Stomach smooth muscle (tissue), 2 donors: ENCODE data around the gene HERPUD2.

Source experiments
- H3K27ac ChIP-seq: one replicate; pipeline ENCODE4 v1.7.0; 2013; ENCODE audit warnings: mild to moderate bottlenecking, low read length, inconsistent platforms
- H3K27me3 ChIP-seq, 2 donors: one replicate each; pipeline ENCODE4 v1.7.0; 2013; ENCODE audit warnings: low read length in 2 of 2; ENCODE audit not compliant: insufficient read depth in 2 of 2, control insufficient read depth in 1 of 2
- H3K36me3 ChIP-seq, 2 donors: one replicate each; pipeline ENCODE4 v1.7.0; 2013; ENCODE audit warnings: low read length in 2 of 2; ENCODE audit not compliant: control insufficient read depth in 2 of 2, insufficient read depth in 2 of 2
- H3K4me1 ChIP-seq: one replicate; pipeline ENCODE4 v1.7.0; 2013; ENCODE audit warnings: low read length; ENCODE audit not compliant: control insufficient read depth, insufficient read depth
- H3K4me3 ChIP-seq, 2 donors: one replicate each; pipeline ENCODE4 v1.7.0; 2013; ENCODE audit warnings: low read length in 2 of 2
- H3K9ac ChIP-seq, 2 donors: one replicate each; pipeline ENCODE4 v1.7.0; 2013; ENCODE audit warnings: low read length in 2 of 2, mild to moderate bottlenecking in 1 of 2
- H3K9me3 ChIP-seq, 2 donors: one replicate each; pipeline ENCODE4 v1.7.0; 2013; ENCODE audit warnings: low read length in 2 of 2; ENCODE audit not compliant: control insufficient read depth in 2 of 2
- donor health status: healthy.
- donor health status: Pancreatic carcinoma.

HERPUD2 gene

DNA sequence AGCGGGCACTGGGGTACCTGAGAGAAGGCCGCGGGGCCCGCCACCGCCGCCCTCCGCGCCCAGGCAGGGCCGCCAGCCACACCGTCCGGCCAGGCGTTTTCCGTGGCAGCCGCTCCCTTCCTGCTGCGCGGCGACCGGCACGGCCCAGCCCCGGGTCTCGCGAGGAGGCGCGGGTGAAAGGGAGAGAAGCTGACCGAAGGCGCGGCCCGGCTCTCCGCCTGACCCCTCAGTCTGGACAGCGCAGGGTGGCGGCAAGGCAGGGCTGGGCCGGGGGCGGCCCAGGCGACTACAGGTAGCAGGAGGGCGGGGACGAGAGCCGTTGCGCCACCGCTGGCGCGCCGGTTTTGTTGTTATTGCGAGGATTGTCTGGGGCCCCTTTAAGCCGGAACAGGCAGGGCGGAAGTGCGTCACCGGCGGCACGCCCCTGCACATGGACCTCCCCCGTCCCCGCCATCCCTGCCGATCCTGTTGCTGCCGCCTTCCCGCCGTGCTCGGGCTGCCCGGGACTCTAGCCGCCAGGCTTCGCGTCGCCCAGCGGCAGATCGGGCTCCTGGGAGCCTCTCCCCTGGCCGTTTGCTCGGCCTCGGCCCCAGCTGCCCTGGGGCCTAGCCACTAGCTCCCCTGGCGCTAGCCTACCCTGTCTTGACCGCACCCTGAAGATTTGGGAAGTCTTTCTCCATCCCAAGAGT, at the start of gene HERPUD2:
HERPUD2 (minus strand) TSS at position 352 of the 689 bp plus-strand sequence. CDS start 805 bp downstream, outside the sequence.
- H3K27me3 ChIP-seq: no peaks in the 10 kb centered on the region
- peak within 1 kb of the TSS; percentile 92 to 94 for H3K9ac ChIP-seq
- H3K4me3 ChIP-seq: peak within 1 kb of the TSS; percentile 98 to 99
- H3K9me3 ChIP-seq: no peaks in the 10 kb centered on the region
- H3K27ac ChIP-seq: peak within 1 kb of the TSS; percentile 86
- H3K36me3 ChIP-seq: peaks cover 0 to 2% of the 10 kb centered on the region in 2 donors
- H3K4me1 ChIP-seq: peaks cover 22% of the 10 kb centered on the region

- no peak overlapping the region for H3K27ac ChIP-seq
- no peak overlapping the region for H3K4me3 ChIP-seq
- H3K9ac ChIP-seq: no peak overlapping the region
- no peaks in the 10 kb centered on the region for H3K36me3 ChIP-seq
- H3K4me1 ChIP-seq: peaks cover 5% of the 10 kb centered on the region
- H3K27me3 ChIP-seq: no peaks in the 10 kb centered on the region
- no peaks in the 10 kb centered on the region for H3K9me3 ChIP-seq
Measured at GRCh38 chr7:35738889-35739288, 44.0 kb upstream of the HERPUD2 start.

DNA sequence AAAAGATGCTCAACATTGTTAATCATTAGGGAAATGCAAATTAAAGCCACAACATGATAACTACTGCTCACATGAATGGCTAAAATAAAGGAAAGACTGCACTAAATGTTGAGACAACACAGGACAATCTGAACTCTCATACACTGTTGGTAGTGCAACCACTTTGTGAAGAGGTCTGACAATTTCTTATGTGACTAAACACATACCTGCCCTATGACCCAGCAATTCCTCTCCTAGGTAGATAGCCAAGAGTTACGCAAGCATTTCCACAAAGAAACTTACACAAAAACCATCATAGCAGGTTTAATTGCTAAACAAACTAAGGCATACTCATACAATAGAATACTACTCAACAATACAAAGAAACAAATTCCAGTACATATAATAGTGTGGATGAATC, 41.8 kb upstream of the HERPUD2 start:
- H3K27me3 ChIP-seq: no peaks in the 10 kb centered on the region
- H3K36me3 ChIP-seq: no peaks in the 10 kb centered on the region
- H3K4me1 ChIP-seq: peaks cover 13% of the 10 kb centered on the region
- no peak overlapping the region for H3K9ac ChIP-seq
- H3K27ac ChIP-seq: no peak overlapping the region
- H3K9me3 ChIP-seq: no peaks in the 10 kb centered on the region
- no peak overlapping the region for H3K4me3 ChIP-seq

GRCh38 chr7:35735396-35735795, 40.5 kb upstream of the HERPUD2 start:
- H3K4me3 ChIP-seq: no peak overlapping the region
- peaks cover 13% of the 10 kb centered on the region for H3K4me1 ChIP-seq
- H3K9me3 ChIP-seq: no peaks in the 10 kb centered on the region
- no peaks in the 10 kb centered on the region for H3K36me3 ChIP-seq
- H3K27ac ChIP-seq: no peak overlapping the region
- no peaks in the 10 kb centered on the region for H3K27me3 ChIP-seq
- no peak overlapping the region for H3K9ac ChIP-seq

GRCh38 chr7:35734001-35734483, 39.1 kb upstream of the HERPUD2 start:
- peak overlapping the region; percentile 11 for H3K27ac ChIP-seq
- H3K27me3 ChIP-seq: no peaks in the 10 kb centered on the region

GRCh38 chr7:35731349-35731748, 36.4 kb upstream of the HERPUD2 start:
- no peak overlapping the region for H3K27ac ChIP-seq

More at GRCh38 chr7:35734001-35734483, 39.1 kb upstream of the HERPUD2 start:
- no peak overlapping the region for H3K9ac ChIP-seq
- peaks cover 19% of the 10 kb centered on the region for H3K4me1 ChIP-seq
- H3K36me3 ChIP-seq: no peaks in the 10 kb centered on the region
- no peaks in the 10 kb centered on the region for H3K9me3 ChIP-seq
- peak overlapping the region in 1 of 2 donors; percentile 29 for H3K4me3 ChIP-seq

DNA sequence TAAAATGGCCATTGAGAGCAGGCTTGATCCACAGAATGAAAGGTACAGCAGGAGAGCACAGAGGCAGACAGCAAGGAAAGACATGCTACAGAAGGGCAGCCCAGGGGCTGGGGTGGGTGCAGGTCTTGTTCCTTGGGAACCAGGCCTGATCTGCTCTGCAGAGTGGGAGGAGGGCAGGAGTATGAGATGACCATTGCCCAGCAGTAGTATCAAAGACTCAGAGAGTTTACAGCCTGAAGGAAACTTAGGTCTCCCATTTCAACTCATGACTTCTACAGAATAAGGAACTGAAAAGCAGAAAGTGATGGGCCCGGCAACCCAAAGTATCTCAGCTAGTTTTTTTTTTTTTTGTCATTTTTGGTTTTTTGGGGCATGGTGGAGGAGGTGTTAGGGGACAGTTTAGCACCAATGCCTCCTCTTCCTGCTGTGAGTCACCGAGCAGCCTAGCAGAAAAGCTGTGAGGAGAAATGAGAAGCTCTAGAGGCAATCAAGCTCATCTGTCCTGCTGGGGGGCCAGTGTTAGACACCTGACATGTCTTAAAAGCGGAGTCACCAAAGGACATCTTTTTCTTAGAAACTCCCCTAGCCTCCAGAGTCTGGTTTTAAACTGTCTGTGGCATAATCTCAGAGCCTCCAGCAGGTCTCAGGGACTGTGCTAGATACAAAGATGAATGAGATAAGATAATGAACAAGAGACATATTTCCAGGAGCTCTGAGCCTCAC, 34.3 kb upstream of the HERPUD2 start:
- Histone ChIP-seq H3K27me3 (no peaks in the 10 kb centered on the region), H3K9me3 (no peaks in the 10 kb centered on the region), H3K9ac (peak overlapping the region; percentile 26 to 51), H3K4me1 (peaks cover 38% of the 10 kb centered on the region), H3K27ac (peak overlapping the region; percentile 78), H3K36me3 (no peaks in the 10 kb centered on the region), H3K4me3 (peak overlapping the region in 1 of 2 donors; percentile 47)

More at GRCh38 chr7:35731349-35731748, 36.4 kb upstream of the HERPUD2 start:
- Histone ChIP-seq H3K36me3 (no peaks in the 10 kb centered on the region), H3K27me3 (no peaks in the 10 kb centered on the region), H3K9ac (no peak overlapping the region), H3K9me3 (no peaks in the 10 kb centered on the region), H3K4me3 (no peak overlapping the region), H3K4me1 (peaks cover 40% of the 10 kb centered on the region)

GRCh38 chr7:35728412-35729060, 33.6 kb upstream of the HERPUD2 start:
- H3K27ac ChIP-seq: peak overlapping the region; percentile 78
- peak overlapping the region in 1 of 2 donors; percentile 26 for H3K9ac ChIP-seq
- peaks cover 32% of the 10 kb centered on the region for H3K4me1 ChIP-seq
- no peaks in the 10 kb centered on the region for H3K27me3 ChIP-seq
- no peaks in the 10 kb centered on the region for H3K36me3 ChIP-seq
- H3K9me3 ChIP-seq: no peaks in the 10 kb centered on the region
- peak overlapping the region in 1 of 2 donors; percentile 47 for H3K4me3 ChIP-seq

DNA sequence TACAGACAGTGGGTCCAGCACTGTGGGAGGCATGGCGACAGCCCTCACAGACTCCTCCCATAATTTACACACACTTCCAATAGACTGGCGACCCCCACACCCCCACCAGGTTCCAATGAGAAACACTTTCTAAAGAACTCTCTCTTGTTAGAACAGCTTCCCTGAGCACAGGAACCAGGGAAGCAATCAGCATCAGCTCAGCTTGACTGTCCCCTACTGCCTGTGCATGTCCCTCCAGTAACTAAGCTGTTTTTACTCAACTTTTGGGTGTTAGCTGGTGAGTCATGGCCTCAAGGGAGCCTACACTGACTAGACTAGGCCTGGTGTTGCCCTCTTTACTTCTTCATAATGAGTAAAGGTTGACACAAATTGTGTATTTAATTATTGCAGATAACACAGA, 32.6 kb upstream of the HERPUD2 start:
- Histone ChIP-seq H3K27me3 (no peaks in the 10 kb centered on the region), H3K9me3 (no peaks in the 10 kb centered on the region), H3K36me3 (no peaks in the 10 kb centered on the region), H3K9ac (no peak overlapping the region), H3K4me1 (peaks cover 27% of the 10 kb centered on the region), H3K4me3 (no peak overlapping the region), H3K27ac (no peak overlapping the region)

DNA sequence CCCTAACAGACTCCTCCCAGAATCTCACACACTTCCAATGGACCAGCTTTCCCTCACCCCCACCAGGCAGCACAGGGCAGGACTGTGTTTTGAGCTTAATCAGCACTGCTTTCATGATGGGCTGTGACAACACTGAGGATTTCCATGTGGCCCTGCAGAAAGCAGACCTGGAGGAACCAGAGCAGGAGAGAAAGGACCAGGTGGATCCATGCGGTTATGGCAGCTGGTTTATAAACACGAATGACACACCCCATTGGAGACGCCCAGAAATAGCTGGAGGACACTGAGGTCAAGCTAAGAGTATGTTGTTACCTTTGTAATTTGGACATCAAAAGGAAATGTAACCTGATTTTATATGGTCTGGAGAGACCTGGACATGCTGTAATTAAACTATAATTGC, 31.7 kb upstream of the HERPUD2 start:
- Histone ChIP-seq H3K36me3 (no peaks in the 10 kb centered on the region), H3K4me3 (no peak overlapping the region), H3K27ac (no peak overlapping the region), H3K4me1 (peaks cover 27% of the 10 kb centered on the region), H3K27me3 (no peaks in the 10 kb centered on the region), H3K9ac (no peak overlapping the region), H3K9me3 (no peaks in the 10 kb centered on the region)
